SJSA1 (cell line): ENCODE data around the gene HMX1. TPM values are rescaled to one million over a fixed set of nuclear protein-coding genes. Genes with fewer than 3 reads are reported as not detected.

Experiments used
- DNase-seq, 2 experiments: peaks; one replicate each; pipeline ENCODE4 v3.0.0-alpha.2; 2015 to 2020; ENCODE audit warnings: low spot score in 2 of 2, low read depth in 1 of 2
- H3K27ac ChIP-seq: fragments of 250-450 bp; sonication (Bioruptor Pico); 2 replicates; pipeline ENCODE4 v1.5.1; 2020; ENCODE audit warnings: mild to moderate bottlenecking, moderate library complexity
- H3K27me3 ChIP-seq: fragments of 250-450 bp; sonication (Bioruptor Pico); replicated peaks from 2 replicates; pipeline ENCODE4 v1.5.1; 2020; ENCODE audit warnings: mild to moderate bottlenecking, moderate library complexity
- H3K36me3 ChIP-seq: fragments of 250-450 bp; sonication (Bioruptor Pico); 2 replicates; pipeline ENCODE4 v1.5.1; 2020; ENCODE audit warnings: mild to moderate bottlenecking
- H3K4me1 ChIP-seq: fragments of 250-450 bp; sonication (Bioruptor Pico); replicated peaks from 2 replicates; pipeline ENCODE4 v1.6.1; 2021; ENCODE audit warnings: mild to moderate bottlenecking
- H3K4me3 ChIP-seq: fragments of 250-450 bp; sonication (Bioruptor Pico); 2 replicates; pipeline ENCODE4 v1.5.1; 2020; ENCODE audit warnings: mild to moderate bottlenecking
- H3K9me3 ChIP-seq: fragments of 250-450 bp; sonication (Bioruptor Pico); replicated peaks from 2 replicates; pipeline ENCODE4 v1.5.1; 2020; ENCODE audit warnings: mild to moderate bottlenecking
- total RNA-seq: library from RNA; depleted of rRNA; stranded (reverse); fragments of >200 nt; shearing (Covaris generic); gene quantifications from 2 replicates; pipeline ENCODE4 v1.2.3, GENCODE V29; 2014

Gene HMX1
- total RNA-seq, 1 experiment from 2014 or later: 0.63 TPM

DNA sequence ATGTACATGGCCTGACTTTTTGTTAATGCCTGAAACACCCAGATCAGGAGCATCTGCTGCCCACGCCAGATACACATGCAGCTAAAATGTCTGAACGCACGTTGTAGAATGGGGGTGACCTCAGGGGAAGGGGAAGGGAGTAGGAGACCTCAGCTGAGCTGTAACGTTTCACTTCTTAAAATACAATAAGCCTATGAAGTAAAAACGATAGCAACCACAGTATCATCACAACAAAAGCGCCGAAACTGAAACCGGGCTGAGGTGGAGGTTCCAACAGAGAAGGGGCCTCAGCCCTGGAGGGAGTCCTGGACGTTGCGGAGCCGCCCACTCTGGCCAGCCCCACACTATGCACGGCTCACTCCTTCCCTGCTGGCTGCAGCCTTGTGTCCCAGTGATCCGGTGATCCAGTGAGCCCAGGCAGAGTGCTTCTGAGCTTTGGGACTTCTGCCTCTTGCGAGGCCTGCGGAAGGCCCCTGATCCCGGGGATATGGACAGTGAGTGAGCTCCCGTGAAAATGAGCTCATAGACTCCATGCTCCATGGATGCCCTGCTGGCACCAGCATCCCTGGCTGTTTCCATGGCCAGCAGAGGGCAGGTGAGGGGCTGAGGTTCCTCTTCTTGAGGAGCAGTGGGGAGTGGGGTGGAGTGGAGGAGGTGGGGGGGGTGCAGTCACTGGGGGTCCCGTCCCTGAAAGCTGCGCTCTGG, 52.0 kb downstream of the HMX1 start:
- no peak overlapping the region for H3K4me3 ChIP-seq
- peak in 1 of 2 experiments; percentile 19 for DNase-seq
- no peaks in the 10 kb centered on the region for H3K36me3 ChIP-seq
- no peaks in the 10 kb centered on the region for H3K27me3 ChIP-seq
- H3K27ac ChIP-seq: no peak overlapping the region
- no peaks in the 10 kb centered on the region for H3K4me1 ChIP-seq
- H3K9me3 ChIP-seq: no peaks in the 10 kb centered on the region

DNA sequence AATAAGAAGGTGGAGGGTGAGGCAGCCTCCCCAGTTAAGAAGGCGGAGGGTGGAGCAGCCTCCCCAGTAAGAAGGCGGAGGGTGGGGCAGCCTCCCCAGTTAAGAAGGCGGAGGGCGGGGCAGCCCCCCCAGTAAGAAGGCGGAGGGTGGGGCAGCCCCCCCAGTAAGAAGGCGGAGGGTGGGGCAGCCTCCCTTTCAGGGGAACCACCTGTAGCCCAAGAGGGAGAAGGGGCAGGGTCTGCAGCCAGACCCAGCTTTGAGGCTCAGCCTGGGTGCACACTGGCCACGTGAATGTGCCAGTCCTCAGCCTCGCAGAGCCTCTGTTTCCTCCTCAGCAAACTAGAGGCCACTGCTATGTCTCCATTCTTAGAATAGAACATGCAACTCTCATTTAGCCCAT, 52.6 kb downstream of the HMX1 start:
- Histone ChIP-seq H3K36me3 (no peaks in the 10 kb centered on the region), H3K27me3 (no peaks in the 10 kb centered on the region), H3K27ac (no peak overlapping the region), H3K4me1 (no peaks in the 10 kb centered on the region), H3K4me3 (no peak overlapping the region), H3K9me3 (no peaks in the 10 kb centered on the region)
- DNase-seq: no peak

GRCh38 chr4:8818063-8818881, 53.4 kb downstream of the HMX1 start:
- H3K36me3 ChIP-seq: no peaks in the 10 kb centered on the region
- DNase-seq: peak in 1 of 2 experiments; percentile 12
- H3K4me1 ChIP-seq: no peaks in the 10 kb centered on the region
- no peaks in the 10 kb centered on the region for H3K9me3 ChIP-seq
- no peak overlapping the region for H3K27ac ChIP-seq
- H3K4me3 ChIP-seq: no peak overlapping the region
- H3K27me3 ChIP-seq: no peaks in the 10 kb centered on the region

GRCh38 chr4:8817813-8818062, 53.9 kb downstream of the HMX1 start:
- H3K36me3 ChIP-seq: no peaks in the 10 kb centered on the region
- no peaks in the 10 kb centered on the region for H3K27me3 ChIP-seq
- H3K27ac ChIP-seq: no peak overlapping the region
- H3K4me1 ChIP-seq: no peaks in the 10 kb centered on the region
- peak in 1 of 2 experiments; percentile 8 for DNase-seq
- no peak overlapping the region for H3K4me3 ChIP-seq
- no peaks in the 10 kb centered on the region for H3K9me3 ChIP-seq

GRCh38 chr4:8817096-8817812, 54.4 kb downstream of the HMX1 start:
- no peaks in the 10 kb centered on the region for H3K36me3 ChIP-seq
- H3K27me3 ChIP-seq: no peaks in the 10 kb centered on the region
- peak in 1 of 2 experiments; percentile 12 for DNase-seq
- no peak overlapping the region for H3K27ac ChIP-seq
- H3K4me1 ChIP-seq: no peaks in the 10 kb centered on the region
- no peaks in the 10 kb centered on the region for H3K9me3 ChIP-seq
- H3K4me3 ChIP-seq: no peak overlapping the region
